NB4 (cell line): ENCODE results near the gene BTN1A1.

Source experiments
- DNase-seq: peaks from one replicate; pipeline ENCODE4 v3.0.0; 2010; ENCODE audit warnings: low read depth
- H3K4me3 ChIP-seq: one replicate; pipeline ENCODE4 v1.5.1; 2011; ENCODE audit warnings: mild to moderate bottlenecking, low read depth, low read length, moderate library complexity
- MYC ChIP-seq: IDR thresholded peaks from 2 replicates; pipeline ENCODE4 v1.6.1; 2011; ENCODE audit warnings: low read depth, low read length
- POLR2A ChIP-seq: IDR thresholded peaks from 2 replicates; pipeline ENCODE4 v1.6.1; 2011; ENCODE audit warnings: mild to moderate bottlenecking; ENCODE audit not compliant: insufficient read length; ENCODE audit errors: extremely low read depth
- TF ChIP-seq, protein P1 (sequence below): IDR thresholded peaks from 2 replicates; pipeline ENCODE4 v1.6.1; 2011; ENCODE audit warnings: low read depth, low read length
- TF ChIP-seq, protein P2 (sequence below): IDR thresholded peaks from one replicate; pipeline ENCODE4 v1.5.1; 2012; ENCODE audit warnings: low read depth, low read length

The BTN1A1 gene

DNA sequence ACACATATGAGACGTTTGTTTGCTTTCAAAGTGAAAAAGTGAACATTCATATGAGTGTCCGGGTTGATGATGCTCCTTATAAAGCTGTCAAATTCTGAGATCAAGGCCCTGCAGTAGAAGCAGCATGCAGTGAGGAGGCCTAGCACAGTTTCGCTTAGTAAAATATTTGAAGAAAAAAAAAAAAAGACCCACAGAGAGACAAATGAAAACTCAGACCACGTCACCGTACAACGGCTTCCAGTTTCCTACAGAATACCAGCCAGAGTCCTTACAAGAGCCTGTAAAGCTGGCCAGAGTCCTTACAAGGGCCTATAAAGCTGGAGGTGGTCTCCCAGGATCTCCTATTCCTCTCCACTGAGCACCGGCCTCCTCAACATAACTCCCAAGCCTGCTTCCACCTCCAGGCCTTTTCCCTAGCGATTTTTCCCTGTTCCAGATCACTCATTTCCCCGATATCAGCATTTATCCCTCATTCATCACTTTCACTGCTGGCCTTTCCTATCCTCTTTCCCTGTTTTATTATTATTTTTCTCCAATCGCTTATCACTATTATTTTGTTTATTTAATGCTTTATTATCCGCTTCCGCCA, 36.6 kb downstream of the BTN1A1 start:
- TF ChIP-seq, protein P1, sequence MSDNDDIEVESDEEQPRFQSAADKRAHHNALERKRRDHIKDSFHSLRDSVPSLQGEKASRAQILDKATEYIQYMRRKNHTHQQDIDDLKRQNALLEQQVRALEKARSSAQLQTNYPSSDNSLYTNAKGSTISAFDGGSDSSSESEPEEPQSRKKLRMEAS = 0 out of 2 replicates have a peak, but pooled peaks have one; percentile 18
- TF ChIP-seq, protein P2, sequence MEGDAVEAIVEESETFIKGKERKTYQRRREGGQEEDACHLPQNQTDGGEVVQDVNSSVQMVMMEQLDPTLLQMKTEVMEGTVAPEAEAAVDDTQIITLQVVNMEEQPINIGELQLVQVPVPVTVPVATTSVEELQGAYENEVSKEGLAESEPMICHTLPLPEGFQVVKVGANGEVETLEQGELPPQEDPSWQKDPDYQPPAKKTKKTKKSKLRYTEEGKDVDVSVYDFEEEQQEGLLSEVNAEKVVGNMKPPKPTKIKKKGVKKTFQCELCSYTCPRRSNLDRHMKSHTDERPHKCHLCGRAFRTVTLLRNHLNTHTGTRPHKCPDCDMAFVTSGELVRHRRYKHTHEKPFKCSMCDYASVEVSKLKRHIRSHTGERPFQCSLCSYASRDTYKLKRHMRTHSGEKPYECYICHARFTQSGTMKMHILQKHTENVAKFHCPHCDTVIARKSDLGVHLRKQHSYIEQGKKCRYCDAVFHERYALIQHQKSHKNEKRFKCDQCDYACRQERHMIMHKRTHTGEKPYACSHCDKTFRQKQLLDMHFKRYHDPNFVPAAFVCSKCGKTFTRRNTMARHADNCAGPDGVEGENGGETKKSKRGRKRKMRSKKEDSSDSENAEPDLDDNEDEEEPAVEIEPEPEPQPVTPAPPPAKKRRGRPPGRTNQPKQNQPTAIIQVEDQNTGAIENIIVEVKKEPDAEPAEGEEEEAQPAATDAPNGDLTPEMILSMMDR = no peak
- peak; percentile 25; the same call in 1 of the 2 replicates for TF ChIP-seq MYC
- DNase-seq = peak; percentile 32
- peak overlapping the region; percentile 80 for H3K4me3 ChIP-seq

DNA sequence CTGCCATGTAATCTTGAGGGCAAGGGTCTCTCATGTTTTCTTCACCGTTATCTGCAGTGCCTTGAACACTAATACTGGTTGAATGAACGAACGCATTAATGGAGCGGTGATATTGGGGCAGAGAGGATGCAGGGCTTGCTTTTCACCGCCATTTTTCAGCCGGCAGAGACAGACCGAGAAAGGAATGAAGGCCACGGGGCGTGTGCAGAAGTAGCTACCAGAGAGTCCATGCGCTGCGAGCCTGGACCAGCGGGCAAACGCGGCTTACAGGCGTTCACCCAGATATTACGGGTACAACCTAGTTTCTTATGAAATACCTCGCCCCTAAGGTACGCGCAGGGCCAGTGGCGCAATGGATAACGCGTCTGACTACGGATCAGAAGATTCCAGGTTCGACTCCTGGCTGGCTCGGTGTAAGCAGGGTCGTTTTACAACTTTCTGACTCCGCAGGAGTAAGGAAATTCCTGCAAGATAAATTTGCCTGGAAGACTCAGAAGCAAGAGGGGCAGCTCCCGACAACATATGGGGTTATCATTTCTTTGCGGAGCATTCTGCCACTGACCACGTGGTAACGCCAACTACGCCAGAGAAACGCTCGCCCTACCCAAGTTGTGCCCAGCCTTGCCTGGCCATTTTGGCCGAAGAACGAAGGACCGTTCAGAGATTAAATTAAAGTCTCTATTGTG, 37.2 kb downstream of the BTN1A1 start:
- no peak for TF ChIP-seq POLR2A
- TF ChIP-seq MYC = peak; percentile 25
- TF ChIP-seq, protein P1 = peak; percentile 94
- DNase-seq = peak; percentile 96
- peak overlapping the region; percentile 80 for H3K4me3 ChIP-seq

DNA sequence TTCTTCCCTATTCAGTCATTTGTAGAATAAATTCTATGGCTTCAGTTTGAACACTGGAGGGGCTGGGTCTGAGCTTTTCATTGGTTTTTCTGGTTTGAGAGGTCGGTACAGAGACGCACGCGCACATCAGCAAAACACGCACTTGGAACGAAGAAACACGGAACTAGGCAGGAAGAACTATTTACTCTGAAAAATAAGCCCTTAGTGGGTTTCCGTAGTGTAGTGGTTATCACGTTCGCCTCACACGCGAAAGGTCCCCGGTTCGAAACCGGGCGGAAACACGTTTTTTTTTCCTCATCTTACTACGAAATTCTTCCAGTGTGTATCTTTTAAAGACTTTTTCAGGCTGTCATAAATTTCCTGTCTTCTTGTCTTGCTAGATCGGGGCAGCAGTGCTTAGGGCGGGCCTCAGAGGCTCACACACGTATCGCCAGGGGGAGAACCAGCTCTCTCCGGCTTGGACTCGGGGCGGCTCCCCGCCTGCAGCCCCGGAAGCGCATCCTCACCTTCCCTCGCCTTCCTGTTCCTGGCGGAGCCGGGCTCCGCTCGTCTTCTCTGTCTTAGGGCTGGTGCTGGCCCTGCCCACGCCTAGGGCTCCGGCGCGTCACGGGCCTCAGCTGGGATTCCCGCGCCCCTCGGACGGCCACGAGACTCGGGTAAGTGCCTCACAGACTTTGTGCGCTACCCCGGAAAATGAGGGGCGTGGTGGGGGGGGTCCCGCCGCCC, 37.9 kb downstream of the BTN1A1 start, which contains the start of gene HMGN4:
TSS of gene HMGN4 (plus strand) at position 521 of the 726 bp plus-strand sequence. CDS start 6,841 bp downstream, outside the sequence.
- TF ChIP-seq, protein P1 = peak; percentile 65
- TF ChIP-seq MYC = peak; percentile 69
- peak; percentile 58 for TF ChIP-seq POLR2A
- TF ChIP-seq, protein P2 = no peak
- peak within 1 kb of the TSS; percentile 80 for H3K4me3 ChIP-seq
- peak; percentile 92 for DNase-seq

DNA sequence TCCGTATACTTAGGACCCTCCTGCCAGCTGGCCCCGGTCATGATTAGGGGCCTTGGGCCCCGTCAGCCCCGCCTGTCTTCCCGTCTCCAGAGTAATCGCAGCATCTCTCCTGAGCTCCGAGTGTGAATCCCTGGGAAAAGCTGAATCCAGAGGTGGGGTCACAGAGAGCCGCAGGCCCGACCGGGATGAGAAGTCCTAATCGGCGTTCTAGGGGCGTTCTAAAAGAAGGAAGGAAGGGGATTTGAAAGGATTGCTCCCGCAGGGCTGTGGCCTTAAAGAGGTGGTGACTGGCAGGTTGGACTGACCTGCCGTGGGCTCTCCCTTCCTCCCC, 38.4 kb downstream of the BTN1A1 start:
- no peak for DNase-seq
- peak overlapping the region; percentile 80 for H3K4me3 ChIP-seq
- TF ChIP-seq POLR2A (no peak), MYC (no peak)
- TF ChIP-seq, protein P1 = no peak
- TF ChIP-seq, protein P2 = no peak

DNA sequence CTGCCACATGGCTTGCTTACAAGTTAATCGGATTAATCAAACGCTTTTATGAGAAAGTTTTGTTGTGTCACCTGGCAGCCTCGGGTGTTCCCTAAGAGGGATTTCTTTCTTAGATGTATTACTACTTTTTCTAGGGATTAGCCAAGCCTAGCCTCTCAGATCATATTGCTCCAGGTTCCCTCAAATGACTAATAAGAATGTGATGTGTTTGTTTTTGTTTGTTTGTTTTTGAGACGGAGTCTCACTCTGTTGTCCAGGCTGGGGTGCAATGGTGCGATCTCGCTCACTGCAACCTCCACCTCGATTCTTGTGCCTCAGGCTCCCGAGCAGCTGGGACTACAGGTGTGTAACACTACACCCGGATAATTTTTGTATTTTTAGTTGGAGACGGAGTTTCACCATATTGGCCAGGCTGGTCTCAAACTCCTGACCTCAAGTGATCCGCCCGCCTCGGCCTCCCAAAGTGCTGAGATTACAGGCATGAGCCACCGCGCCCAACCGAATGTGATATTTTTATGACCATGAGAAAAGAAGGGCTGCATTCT, 39.0 kb downstream of the BTN1A1 start:
- TF ChIP-seq POLR2A (no peak), MYC (no peak)
- TF ChIP-seq, protein P1 = no peak
- TF ChIP-seq, protein P2 = no peak
- DNase-seq = no peak
- peak overlapping the region; percentile 80 for H3K4me3 ChIP-seq
